Smooth muscle cell (in vitro differentiated cells): ENCODE data around the gene EML6. TPM values are rescaled to one million over a fixed set of nuclear protein-coding genes. Genes with fewer than 3 reads are reported as not detected.
"Not testable (repeated sequence)": the region's sequence is repeated elsewhere in the genome, so short reads cannot be mapped to it uniquely, and the experiment has no call there.

Source experiments
- DNase-seq: peaks from one replicate; lab custom pipeline; 2025; ENCODE audit not compliant: unreplicated experiment; lab: John Stamatoyannopoulos, UW
- H2AFZ ChIP-seq: fragments of 200-600 bp; sonication (generic); 2 replicates; pipeline ENCODE4 v1.6.0; 2016; ENCODE audit warnings: antibody characterized with exemption, low read depth, mild to moderate bottlenecking
- H3F3A ChIP-seq: fragments of 200-600 bp; sonication (generic); 2 replicates; pipeline ENCODE4 v1.6.0; 2017; ENCODE audit warnings: antibody characterized with exemption, low read depth
- H3K27ac ChIP-seq: fragments of 200-600 bp; sonication (generic); 2 replicates; pipeline ENCODE4 v1.5.1; 2016; ENCODE audit warnings: low read depth, mild to moderate bottlenecking
- H3K27me3 ChIP-seq: fragments of 200-600 bp; sonication (generic); 2 replicates; pipeline ENCODE4 v1.6.1; 2016; ENCODE audit warnings: low read depth, mild to moderate bottlenecking
- H3K36me3 ChIP-seq: fragments of 200-600 bp; sonication (generic); 2 replicates; pipeline ENCODE4 v1.5.1; 2016; ENCODE audit warnings: low read depth
- H3K4me1 ChIP-seq: fragments of 200-600 bp; sonication (generic); 2 replicates; pipeline ENCODE4 v1.5.1; 2016; ENCODE audit warnings: low read depth
- H3K4me2 ChIP-seq: fragments of 200-600 bp; sonication (generic); 2 replicates; pipeline ENCODE4 v1.6.0; 2016; ENCODE audit warnings: mild to moderate bottlenecking
- H3K4me3 ChIP-seq: fragments of 200-600 bp; sonication (generic); 2 replicates; pipeline ENCODE4 v1.5.1; 2016; ENCODE audit warnings: mild to moderate bottlenecking
- H3K79me2 ChIP-seq: fragments of 200-600 bp; sonication (generic); 2 replicates; pipeline ENCODE4 v1.6.0; 2016; ENCODE audit warnings: low read depth, mild to moderate bottlenecking
- H3K9ac ChIP-seq: fragments of 200-600 bp; sonication (generic); 2 replicates; pipeline ENCODE4 v1.6.0; 2016; ENCODE audit warnings: low read depth
- H3K9me3 ChIP-seq: fragments of 200-600 bp; sonication (generic); replicated peaks from 2 replicates; pipeline ENCODE4 v1.5.1; 2016; ENCODE audit warnings: low read depth
- H4K20me1 ChIP-seq: fragments of 200-600 bp; sonication (generic); 2 replicates; pipeline ENCODE4 v1.6.0; 2016; ENCODE audit warnings: low read depth
- CTCF ChIP-seq: fragments of 200-600 bp; sonication (generic); IDR thresholded peaks from 2 replicates; pipeline ENCODE4 v1.5.1; 2017; ENCODE audit warnings: borderline replicate concordance, mild to moderate bottlenecking, antibody characterized with exemption; ENCODE audit not compliant: insufficient read depth, poor library complexity, severe bottlenecking
- WGBS: methylation state at CpG from one replicate; pipeline ENCODE4 v1.1.7; 2016; ENCODE audit warnings: low lambda C conversion rate; 5-methylcytosine and 5-hydroxymethylcytosine counted together
- polyA plus RNA-seq: library from polyadenylated mRNA; unstranded; fragments of >200 nt; fragmentation: Nextera tagmentation; extraction: Ambion mirVana; gene quantifications from 2 replicates; pipeline ENCODE4 v1.2.1, GENCODE V29; 2016
- total RNA-seq: library from RNA; depleted of rRNA; stranded (reverse); fragments of >200 nt; gene quantifications from 2 replicates; pipeline ENCODE4 v1.2.3, GENCODE V29; 2014

The EML6 gene
- total and polyA plus RNA-seq, 2 experiments from 2014 or later = 0.49 to 0.54 TPM

GRCh38 chr2:54839461-54840255, 116.2 kb downstream of the EML6 start:
- H3K4me1 ChIP-seq = no peaks in the 10 kb centered on the region
- no peak for TF ChIP-seq CTCF
- H3K79me2 ChIP-seq = no peaks in the 10 kb centered on the region
- no peak overlapping the region for H3K4me3 ChIP-seq
- no peaks in the 10 kb centered on the region for H3K36me3 ChIP-seq
- H3F3A ChIP-seq = peaks cover 3% of the 10 kb centered on the region
- no peaks in the 10 kb centered on the region for H4K20me1 ChIP-seq
- DNase-seq = no peak
- no peak overlapping the region for H3K27ac ChIP-seq
- no peaks in the 10 kb centered on the region for H3K9me3 ChIP-seq
- H3K27me3 ChIP-seq = no peaks in the 10 kb centered on the region
- WGBS = 83% methylated on average over 6 of the region's 6 CpGs
- no peak overlapping the region for H2AFZ ChIP-seq
- no peak overlapping the region for H3K4me2 ChIP-seq
- no peak overlapping the region for H3K9ac ChIP-seq

- Histone ChIP-seq H3K36me3 (no peaks in the 10 kb centered on the region), H3K4me2 (no peak overlapping the region), H4K20me1 (no peaks in the 10 kb centered on the region), H3F3A (peaks cover 3% of the 10 kb centered on the region), H3K27ac (no peak overlapping the region), H3K27me3 (no peaks in the 10 kb centered on the region), H3K4me3 (no peak overlapping the region), H3K9ac (no peak overlapping the region), H3K9me3 (no peaks in the 10 kb centered on the region), H3K4me1 (no peaks in the 10 kb centered on the region), H2AFZ (no peak overlapping the region), H3K79me2 (no peaks in the 10 kb centered on the region)
- no peak for DNase-seq
- 85% methylated on average over 7 of the region's 7 CpGs for WGBS
- TF ChIP-seq CTCF = no peak
These were observed 117.4 kb downstream of the EML6 start for GRCh38 chr2:54840559-54841468.

DNA sequence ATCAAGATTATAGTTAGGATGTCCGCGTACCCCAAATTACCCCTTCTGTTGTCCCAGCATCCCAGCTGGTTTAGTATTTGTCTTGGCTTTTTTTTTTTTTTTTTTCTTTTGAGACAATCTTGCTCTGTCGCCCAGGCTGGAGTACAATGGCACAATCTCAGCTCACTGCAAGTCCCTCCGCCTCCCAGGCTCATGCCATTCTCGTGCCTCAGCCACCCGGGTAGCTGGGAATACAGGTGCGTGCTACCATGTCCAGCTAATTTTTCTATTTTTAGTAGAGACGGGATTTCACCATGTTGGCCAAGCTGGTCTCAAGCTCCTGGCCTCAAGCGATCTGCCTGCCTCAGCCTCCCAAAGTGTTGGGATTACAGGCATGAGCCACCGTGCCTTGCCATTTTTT, 118.0 kb downstream of the EML6 start:
- H3K79me2 ChIP-seq, H3F3A ChIP-seq, H3K27me3 ChIP-seq, H3K4me2 ChIP-seq, H3K9me3 ChIP-seq, DNase-seq, H3K4me3 ChIP-seq, H3K36me3 ChIP-seq, H2AFZ ChIP-seq, H3K27ac ChIP-seq, H4K20me1 ChIP-seq, H3K4me1 ChIP-seq, H3K9ac ChIP-seq: not testable (repeated sequence)
- whole genome bisulfite sequencing = 96% methylated on average over 10 of the region's 10 CpGs

DNA sequence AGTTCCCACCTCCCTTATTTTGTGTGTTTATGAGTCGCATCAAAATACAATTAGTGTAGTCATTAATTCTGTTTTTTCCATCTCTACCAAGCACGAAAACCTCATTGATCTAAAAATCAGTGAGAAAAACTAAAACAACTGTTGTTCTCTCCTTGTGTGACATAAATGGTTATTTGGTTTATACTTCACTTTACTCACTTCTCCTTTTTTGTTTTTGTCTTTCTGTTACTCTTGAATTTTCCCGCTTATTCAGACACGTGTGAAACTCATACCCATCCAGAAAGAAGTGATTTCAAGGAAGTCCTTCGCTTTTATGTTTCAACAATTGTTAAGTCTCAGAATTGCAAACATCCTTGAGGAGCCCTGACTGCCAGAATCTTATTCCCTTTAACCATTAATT, 121.6 kb downstream of the EML6 start:
- Histone ChIP-seq H3K4me1 (no peaks in the 10 kb centered on the region), H3K4me3 (no peak overlapping the region), H3F3A (no peaks in the 10 kb centered on the region), H2AFZ (no peak overlapping the region), H4K20me1 (no peaks in the 10 kb centered on the region), H3K27ac (no peak overlapping the region), H3K4me2 (no peak overlapping the region), H3K36me3 (no peaks in the 10 kb centered on the region), H3K79me2 (no peaks in the 10 kb centered on the region), H3K9ac (no peak overlapping the region), H3K27me3 (no peaks in the 10 kb centered on the region), H3K9me3 (no peaks in the 10 kb centered on the region)
- WGBS = 71% methylated on average over 5 of the region's 5 CpGs
- no peak for DNase-seq
- TF ChIP-seq CTCF = no peak
